Measurements from ENCODE around the gene CBX8.

GRCh38 chr17:79745641-79746105 lies 51.2 kb downstream of the CBX8 start:
- TF ChIP-seq CTCF (IDR thresholded peaks at IDR 0.05) (no peak), ZFX (IDR thresholded peaks at IDR 0.05; ENCODE audit: borderline replicate concordance) (no peak)

All from 22Rv1 (cell line).